ENCODE results near the gene SLAMF9. TPM values are rescaled to one million over a fixed set of nuclear protein-coding genes. Genes with fewer than 3 reads are reported as not detected.

The SLAMF9 gene
- total RNA-seq, 1 donor from 2014 or later = not detected

- Histone ChIP-seq H3K27ac (replicated peaks) (no peak overlapping the region), H3K4me1 (peaks cover 12% of the 10 kb centered on the region), H3K27me3 (ENCODE audit: low read depth) (peaks cover 7% of the 10 kb centered on the region), H3K36me3 (no peaks in the 10 kb centered on the region), H3K9me3 (replicated peaks) (no peaks in the 10 kb centered on the region), H3K4me3 (no peak overlapping the region)
- intact Hi-C loops (cut with micrococcal nuclease) = no loop called here
- TF ChIP-seq CTCF (IDR thresholded peaks at IDR 0.05; ENCODE audit: borderline replicate concordance) = no peak
- DNase-seq = no peak
These were observed 16.8 kb downstream of the SLAMF9 start for GRCh38 chr1:159937054-159937750.

GRCh38 chr1:159936273-159936904, 17.6 kb downstream of the SLAMF9 start:
- peaks cover 12% of the 10 kb centered on the region for H3K4me1 ChIP-seq
- TF ChIP-seq CTCF (IDR thresholded peaks at IDR 0.05; ENCODE audit: borderline replicate concordance) = peak; percentile 99
- H3K27ac ChIP-seq (replicated peaks) = no peak overlapping the region
- peak; percentile 72 for DNase-seq
- H3K9me3 ChIP-seq (replicated peaks) = no peaks in the 10 kb centered on the region
- intact Hi-C loops (cut with micrococcal nuclease) = no loop called here
- no peak overlapping the region for H3K4me3 ChIP-seq
- no peaks in the 10 kb centered on the region for H3K27me3 ChIP-seq (ENCODE audit: low read depth)
- no peaks in the 10 kb centered on the region for H3K36me3 ChIP-seq

- no peak overlapping the region for H3K4me3 ChIP-seq
- TF ChIP-seq CTCF (IDR thresholded peaks at IDR 0.05; ENCODE audit: borderline replicate concordance) = no peak
- intact Hi-C loops (cut with micrococcal nuclease) = no loop called here
These were observed 18.2 kb downstream of the SLAMF9 start for GRCh38 chr1:159935719-159936272.

GRCh38 chr1:159935305-159935704, 18.7 kb downstream of the SLAMF9 start:
- no peak for TF ChIP-seq CTCF (IDR thresholded peaks at IDR 0.05; ENCODE audit: borderline replicate concordance)
- no peaks in the 10 kb centered on the region for H3K27me3 ChIP-seq (ENCODE audit: low read depth)
- no peak for DNase-seq
- no peaks in the 10 kb centered on the region for H3K36me3 ChIP-seq
- intact Hi-C loops (cut with micrococcal nuclease) = no loop called here
- H3K27ac ChIP-seq (replicated peaks) = no peak overlapping the region
- peaks cover 12% of the 10 kb centered on the region for H3K4me1 ChIP-seq
- H3K4me3 ChIP-seq = no peak overlapping the region
- H3K9me3 ChIP-seq (replicated peaks) = no peaks in the 10 kb centered on the region

More at GRCh38 chr1:159935719-159936272, 18.2 kb downstream of the SLAMF9 start:
- no peaks in the 10 kb centered on the region for H3K9me3 ChIP-seq (replicated peaks)
- H3K27me3 ChIP-seq (ENCODE audit: low read depth) = no peaks in the 10 kb centered on the region
- H3K27ac ChIP-seq (replicated peaks) = no peak overlapping the region
- peaks cover 12% of the 10 kb centered on the region for H3K4me1 ChIP-seq
- no peak for DNase-seq
- no peaks in the 10 kb centered on the region for H3K36me3 ChIP-seq

GRCh38 chr1:159934136-159935039, 19.6 kb downstream of the SLAMF9 start:
- Histone ChIP-seq H3K27ac (replicated peaks) (no peak overlapping the region), H3K4me1 (peaks cover 12% of the 10 kb centered on the region), H3K9me3 (replicated peaks) (no peaks in the 10 kb centered on the region), H3K4me3 (no peak overlapping the region), H3K27me3 (ENCODE audit: low read depth) (no peaks in the 10 kb centered on the region), H3K36me3 (no peaks in the 10 kb centered on the region)
- no peak for TF ChIP-seq CTCF (IDR thresholded peaks at IDR 0.05; ENCODE audit: borderline replicate concordance)
- DNase-seq = no peak
- intact Hi-C loops (cut with micrococcal nuclease) = no loop called here
